IPS-NIHi7 (cell line): ENCODE measurements around the gene ZBTB44.
"Not testable (repeated sequence)": the region's sequence is repeated elsewhere in the genome, so short reads cannot be mapped to it uniquely, and the experiment has no call there.

ENCODE experiments used
- DNase-seq: peaks from one replicate; pipeline ENCODE4 v3.0.0; 2012; ENCODE audit warnings: mixed read lengths; ENCODE audit errors: extremely low spot score

ZBTB44 gene

DNA sequence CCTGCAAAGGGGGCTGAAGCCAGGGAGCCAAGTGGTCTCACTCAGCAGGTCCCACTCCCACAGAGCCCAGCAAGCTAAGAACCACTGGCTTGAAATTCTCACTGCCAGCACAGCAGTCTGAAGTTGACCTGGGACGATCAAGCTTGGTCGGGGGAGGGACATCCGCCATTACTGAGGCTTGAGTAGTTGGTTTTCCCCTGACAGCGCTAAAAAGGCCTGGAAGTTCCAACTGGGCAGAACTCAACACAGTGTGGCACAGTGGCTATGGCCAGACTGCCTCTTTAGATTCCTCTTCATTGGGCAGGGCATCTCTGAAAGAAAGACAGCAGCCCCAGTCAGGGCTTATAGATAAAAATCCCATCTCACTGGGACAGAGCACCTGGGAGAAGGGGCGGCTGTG is 64.8 kb downstream of the ZBTB44 start:
- DNase-seq = not testable (repeated sequence)

GRCh38 chr11:130249371-130249770 is 65.3 kb downstream of the ZBTB44 start:
- DNase-seq = no peak

DNA sequence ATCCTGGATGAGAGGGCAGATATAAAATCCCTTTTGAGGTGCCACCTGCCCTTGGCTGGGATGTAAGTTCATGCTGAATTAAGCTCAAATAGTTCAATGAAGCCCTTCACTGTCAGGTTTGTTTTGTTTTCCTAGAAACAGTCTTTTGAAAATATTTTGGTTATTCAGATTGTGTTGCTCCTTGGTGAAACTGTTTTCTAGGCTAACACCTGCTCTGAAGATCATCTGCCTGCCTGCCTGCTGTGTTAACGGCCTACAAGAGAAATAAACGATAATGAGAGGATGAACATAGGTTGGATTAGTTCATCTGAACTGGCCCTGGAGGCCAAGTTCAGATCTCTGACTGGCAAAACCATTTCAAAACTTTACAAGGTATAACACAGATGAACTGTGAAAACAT is 67.4 kb downstream of the ZBTB44 start:
- no peak for DNase-seq

GRCh38 chr11:130246738-130247137 is 68.0 kb downstream of the ZBTB44 start:
- DNase-seq = no peak

GRCh38 chr11:130246270-130246669 is 68.4 kb downstream of the ZBTB44 start:
- DNase-seq = no peak

- not testable (repeated sequence) for DNase-seq
Measured at GRCh38 chr11:130245375-130245774, 69.3 kb downstream of the ZBTB44 start.

DNA sequence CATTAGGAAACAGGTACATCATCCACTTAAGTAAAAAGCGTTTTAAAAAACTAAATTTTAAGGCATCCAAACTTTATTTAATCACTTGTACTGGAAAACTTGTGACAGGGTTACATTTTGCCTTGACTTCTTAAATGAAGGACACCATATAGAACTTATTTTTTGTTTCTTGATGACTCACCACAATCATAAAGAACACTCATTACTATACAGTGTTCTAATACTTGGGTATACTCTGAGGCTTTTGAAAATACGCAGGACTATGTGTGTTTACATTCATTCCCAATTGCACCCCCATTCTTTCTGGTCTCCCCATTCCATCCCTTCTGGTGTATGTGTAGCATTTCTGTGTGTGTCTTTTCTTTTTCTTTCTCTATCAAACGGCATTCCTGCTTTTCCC is 69.9 kb downstream of the ZBTB44 start:
- DNase-seq = no peak

DNA sequence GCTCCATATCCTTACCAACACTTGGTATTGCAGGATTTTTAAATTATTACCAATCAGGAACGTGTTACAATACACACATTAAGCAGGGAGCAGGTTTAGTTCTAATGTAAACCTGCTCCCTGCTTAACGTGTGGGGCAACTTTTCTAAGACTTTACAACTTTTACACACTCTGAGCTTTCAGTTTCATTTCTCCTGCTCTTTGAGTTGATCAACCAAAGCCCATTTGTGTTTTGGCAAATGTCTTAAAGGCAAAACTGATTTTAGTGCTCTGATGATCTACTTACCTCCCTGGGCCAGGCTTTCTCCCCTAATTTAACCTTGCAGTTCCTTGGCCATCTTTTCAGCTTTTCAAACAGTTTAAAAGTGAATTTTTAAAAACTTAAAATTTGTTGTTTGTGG is 70.9 kb downstream of the ZBTB44 start:
- DNase-seq = no peak

GRCh38 chr11:130241713-130242112 is 73.0 kb downstream of the ZBTB44 start:
- DNase-seq = no peak

DNA sequence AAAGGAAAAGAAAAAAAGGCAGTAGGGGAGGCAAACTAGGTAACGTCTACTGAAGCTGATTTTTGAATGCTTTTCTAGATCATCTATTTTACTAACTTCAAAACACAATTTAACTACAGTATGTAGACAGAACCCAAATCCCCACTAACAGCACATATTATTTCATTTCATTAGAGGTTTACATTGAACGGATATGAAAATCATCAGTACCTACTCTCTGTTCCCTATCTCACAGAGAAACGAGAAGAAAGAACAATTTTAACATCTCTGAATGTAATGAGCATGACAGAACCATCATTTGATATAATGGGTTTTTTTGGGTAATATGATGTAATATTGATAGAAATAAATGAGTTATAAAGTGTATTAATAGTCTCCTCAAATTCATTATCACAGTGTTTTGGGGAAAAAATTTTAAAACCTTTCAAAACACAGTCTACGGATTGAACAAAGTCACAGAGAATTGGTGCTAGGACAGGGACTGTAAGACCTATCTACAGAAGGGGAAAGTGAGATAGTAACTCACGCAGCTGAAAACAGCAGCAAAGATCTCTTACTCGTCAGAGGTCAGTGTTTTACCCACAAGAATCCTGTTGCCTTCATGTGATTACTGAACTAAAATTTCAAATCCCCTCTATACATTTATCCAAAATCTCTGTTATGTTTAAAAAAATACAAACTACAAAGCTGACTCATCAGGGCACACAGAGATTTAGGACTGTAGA is 77.3 kb downstream of the ZBTB44 start:
- DNase-seq = no peak

GRCh38 chr11:130234315-130234714 is 80.4 kb downstream of the ZBTB44 start:
- no peak for DNase-seq

DNA sequence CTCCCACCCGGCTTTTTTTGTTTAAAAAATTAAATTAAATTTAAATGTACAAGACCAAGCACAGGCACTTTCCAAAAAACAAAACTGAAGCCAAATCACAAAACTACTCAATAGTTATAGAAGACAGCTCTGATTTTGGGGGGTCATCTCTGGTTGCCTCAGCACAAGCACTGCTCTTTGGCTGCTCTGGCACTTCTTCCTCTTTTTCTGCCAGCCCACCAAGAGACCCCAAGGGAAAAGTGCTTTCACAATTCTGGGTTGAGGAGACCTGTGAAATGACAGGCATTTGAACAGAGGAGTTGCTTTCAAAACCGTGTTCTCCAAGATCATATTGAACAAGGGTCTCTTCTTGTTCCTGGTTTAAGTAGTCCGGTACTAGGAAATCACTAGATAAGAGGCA is 80.8 kb downstream of the ZBTB44 start:
- not testable (repeated sequence) for DNase-seq

DNA sequence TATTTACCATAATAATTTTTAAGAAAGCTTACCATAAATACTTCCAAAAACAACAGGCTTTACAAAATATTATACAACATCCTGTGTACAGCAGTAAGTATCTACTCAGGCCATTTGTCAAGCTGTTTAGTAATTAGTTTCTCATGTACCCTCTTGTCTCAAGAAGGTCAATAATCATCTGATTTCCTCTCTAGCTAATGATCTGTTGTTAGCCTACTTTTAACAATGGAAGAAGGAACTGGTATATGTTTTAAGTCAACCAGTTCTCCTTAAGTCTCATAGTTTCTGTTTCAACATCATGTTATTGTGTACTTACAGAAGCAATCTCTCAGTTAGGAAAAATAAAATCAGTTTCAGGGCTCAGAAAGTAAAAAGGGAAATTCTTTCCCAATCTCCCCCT is 81.2 kb downstream of the ZBTB44 start:
- DNase-seq = not testable (repeated sequence)

GRCh38 chr11:130227373-130227772 is 87.3 kb downstream of the ZBTB44 start:
- no peak for DNase-seq

GRCh38 chr11:130223291-130223971 is 91.3 kb downstream of the ZBTB44 start:
- no peak for DNase-seq

DNA sequence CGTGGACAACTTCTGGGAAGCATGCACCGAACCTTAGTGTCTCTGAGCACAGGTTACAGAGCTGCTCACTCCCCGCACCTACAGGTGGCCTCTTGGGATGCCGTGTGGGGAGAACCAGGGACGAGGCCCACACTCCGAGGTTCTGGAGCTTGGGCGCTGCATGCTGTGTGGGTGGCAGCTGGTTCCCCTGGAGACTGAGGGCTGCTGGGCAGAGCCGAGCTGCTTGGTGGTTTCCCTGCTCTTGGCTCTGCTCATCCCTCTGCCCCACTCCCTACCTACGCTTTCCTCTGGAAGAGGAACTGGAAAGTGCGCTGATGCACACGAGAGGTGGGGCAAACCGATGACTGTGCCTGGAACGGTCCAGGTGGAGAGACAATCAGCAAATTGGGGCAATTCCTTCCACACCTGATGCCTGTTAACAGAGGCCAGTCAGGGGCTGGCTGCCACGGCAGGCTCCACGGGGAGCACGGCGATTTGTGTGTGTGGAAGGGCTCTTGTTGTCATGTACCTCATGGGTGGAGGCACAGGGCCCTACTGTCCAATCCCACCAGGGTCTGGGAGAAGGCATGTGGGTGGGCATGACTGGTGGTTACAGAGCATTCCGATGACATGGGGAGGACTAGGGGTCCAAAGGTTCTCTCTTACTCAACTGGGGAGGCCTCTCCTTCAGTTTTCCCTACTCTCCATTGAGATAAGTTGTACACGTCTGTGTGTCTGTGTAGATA is 94.2 kb downstream of the ZBTB44 start:
- peak; percentile 6 for DNase-seq

GRCh38 chr11:130219148-130219547 is 95.6 kb downstream of the ZBTB44 start:
- peak; percentile 2 for DNase-seq

DNA sequence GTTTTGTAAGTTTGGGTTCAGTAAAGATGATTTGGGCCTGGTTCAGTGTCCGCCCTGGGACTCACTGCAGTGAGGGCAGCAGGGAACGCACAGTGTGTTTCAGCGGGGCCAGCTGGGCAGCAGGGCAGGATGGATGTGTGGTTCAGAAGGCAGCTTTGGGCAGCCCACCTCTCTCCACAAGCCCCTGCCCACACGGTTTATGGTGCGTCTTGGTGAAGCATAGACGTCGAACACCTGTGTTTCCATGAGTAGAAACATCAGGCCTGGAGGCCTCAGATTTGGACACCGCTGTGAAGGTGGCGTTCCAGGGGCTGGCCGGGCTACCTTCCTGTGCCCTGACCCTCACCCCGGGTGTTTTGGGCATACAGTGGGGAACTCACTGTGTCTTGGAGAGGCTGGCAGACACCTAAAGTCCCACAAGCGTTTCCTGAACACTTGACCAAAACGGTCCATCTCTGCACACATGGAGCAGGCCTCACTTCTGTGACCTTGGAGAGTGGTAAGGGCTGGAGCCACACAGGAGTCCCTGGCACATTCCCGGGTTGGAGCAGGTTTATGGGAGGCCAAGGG is 96.1 kb downstream of the ZBTB44 start:
- DNase-seq = peak; percentile 3

DNA sequence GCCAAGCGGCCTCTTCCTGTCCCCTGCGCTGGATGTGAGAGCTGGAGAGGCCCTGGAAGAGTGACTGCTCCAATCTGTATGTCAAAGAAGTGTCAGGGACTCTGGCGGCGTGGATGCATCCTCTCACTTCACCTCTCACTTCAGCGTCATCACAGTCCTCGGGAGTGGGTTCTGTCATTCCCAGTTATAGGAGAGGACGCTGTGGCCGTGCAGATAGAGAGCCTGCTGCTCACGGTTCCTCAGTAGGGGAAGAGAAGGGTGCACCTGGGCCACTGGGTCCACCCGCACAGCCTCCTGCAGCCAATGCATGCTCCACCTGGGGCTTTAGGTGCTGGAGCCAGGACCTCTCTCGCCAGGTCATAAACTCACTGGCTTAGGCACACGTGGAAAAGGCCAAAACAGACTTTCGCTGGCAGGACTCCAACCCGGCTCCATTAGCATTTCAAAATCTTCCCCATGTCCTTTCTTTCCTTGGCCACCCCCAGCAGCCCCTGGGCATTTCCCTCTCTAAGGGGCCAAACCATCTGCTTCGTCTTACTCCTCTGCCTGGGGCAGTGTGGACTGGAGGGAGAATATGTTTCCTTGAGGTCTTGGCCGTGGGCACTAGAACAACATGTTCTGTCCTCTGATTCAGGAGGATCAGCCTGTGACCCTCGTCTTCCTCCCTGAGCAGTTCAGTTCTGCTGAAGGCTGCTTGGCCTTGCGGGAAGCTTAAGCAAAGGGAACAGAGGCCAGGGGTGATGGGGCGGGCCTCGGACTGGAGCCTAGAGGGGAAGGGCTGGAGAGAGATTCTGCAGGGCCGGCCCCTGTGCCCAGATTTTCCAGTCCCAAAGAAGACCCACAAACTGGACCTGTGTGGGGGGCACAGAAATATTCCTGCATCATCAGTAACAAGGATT is 97.3 kb downstream of the ZBTB44 start:
- DNase-seq = peak; percentile 19

DNA sequence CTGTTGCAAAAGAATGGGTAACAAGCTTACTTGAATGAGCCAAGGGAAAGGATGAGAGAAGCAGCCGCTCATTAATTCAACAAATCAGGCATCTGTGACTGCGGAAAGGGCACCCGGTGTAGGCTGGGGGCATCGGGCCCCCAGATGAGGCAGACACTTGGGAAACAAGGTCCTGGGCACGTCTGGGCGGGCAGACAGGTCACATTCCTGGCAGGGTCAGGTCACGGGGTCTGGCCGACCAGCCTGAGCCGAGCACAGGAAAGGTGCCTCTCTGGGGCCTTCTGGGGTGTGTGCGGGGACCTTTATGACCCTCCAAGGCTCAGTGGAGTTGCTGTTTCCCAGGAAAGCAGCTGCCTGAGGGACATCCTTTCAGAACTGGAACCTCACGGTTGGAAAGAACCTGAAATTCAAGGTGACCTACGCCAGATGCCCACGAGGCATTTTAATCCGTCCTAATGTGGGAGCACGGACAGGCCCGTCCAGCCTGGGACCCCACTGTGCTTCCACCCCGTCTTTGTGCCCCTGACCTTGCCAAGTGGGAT is 98.1 kb downstream of the ZBTB44 start:
- DNase-seq = no peak

DNA sequence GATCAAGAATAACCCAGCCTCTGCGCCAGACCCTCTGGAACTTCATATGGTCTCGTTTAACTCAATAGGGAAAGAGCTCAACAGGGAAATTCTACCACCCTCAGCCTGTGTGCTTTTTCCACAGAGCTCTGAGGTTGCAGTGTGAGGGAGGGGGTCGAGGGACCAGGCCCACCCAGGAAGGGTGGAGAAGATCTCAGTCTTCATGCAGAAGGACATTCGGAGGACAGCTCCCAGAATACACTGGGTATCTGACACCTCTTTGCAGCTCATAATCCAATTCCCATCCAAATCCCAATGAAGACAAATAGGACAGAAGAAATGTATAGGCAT is 98.5 kb downstream of the ZBTB44 start:
- no peak for DNase-seq
